ENCODE measurements around the gene PANK1. TPM values are rescaled to one million over a fixed set of nuclear protein-coding genes. Genes with fewer than 3 reads are reported as not detected.

PANK1 gene
- polyA plus RNA-seq, 1 of the 3 experiments (the other 2 are of a cell fraction): 4.2 TPM

- Histone ChIP-seq H4K20me1 (ENCODE audit: insufficient read depth) (no peaks in the 10 kb centered on the region), H3K27me3 (ENCODE audit: insufficient read depth) (no peaks in the 10 kb centered on the region), H3K27ac (ENCODE audit: low read depth in 2 of 2, low read length in 1 of 2) (no peak overlapping the region), H3K9ac (no peak overlapping the region), H3K36me3 (replicated peaks in 1 of 2; ENCODE audit: control insufficient read depth in 1 of 2, insufficient read depth in 2 of 2, low read length in 1 of 2) (no peaks in the 10 kb centered on the region), H3F3A (replicated peaks; ENCODE audit: insufficient read depth) (no peaks in the 10 kb centered on the region), H2AFZ (ENCODE audit: low read depth) (no peak overlapping the region), H3K4me1 (ENCODE audit: control insufficient read depth in 1 of 2, insufficient read depth in 2 of 2, low read depth in 1 of 2, low read length in 1 of 2) (no peaks in the 10 kb centered on the region), H3K9me2 (no peaks in the 10 kb centered on the region), H3K4me3 (ENCODE audit: low read depth in 2 of 2, low read length in 1 of 2) (no peak overlapping the region), H3K4me2 (no peak overlapping the region), H3K79me2 (ENCODE audit: insufficient read depth) (no peaks in the 10 kb centered on the region), H3K9me3 (no peaks in the 10 kb centered on the region)
- DNase-seq: no peak
- POLR2A ChIA-PET: no interaction called here
- TF ChIP-seq CTCF (IDR thresholded peaks at IDR 0.05): no peak
- TF ChIP-seq GABPA (IDR thresholded peaks at IDR 0.05; ENCODE audit: low read depth): no peak
- no peak for TF ChIP-seq JUND (IDR thresholded peaks at IDR 0.05)
- TF ChIP-seq GATA2 (CRISPR knock-in tag; IDR thresholded peaks at IDR 0.05): no peak
- 80% methylated on average over 4 of the region's 4 CpGs for WGBS (ENCODE audit: low lambda C conversion rate)
- CTCF ChIA-PET: interaction anchor here (1.3 kb wide), 1 partner anchor 48 kb away, joined by 4 read pairs; no protein-coding TSS in a partner anchor
Measured at GRCh38 chr10:89692416-89692815, 47.4 kb upstream of the PANK1 start.

- Histone ChIP-seq H3K79me2 (ENCODE audit: insufficient read depth) (no peaks in the 10 kb centered on the region), H3K27me3 (ENCODE audit: insufficient read depth) (no peaks in the 10 kb centered on the region), H3K36me3 (replicated peaks in 1 of 2; ENCODE audit: control insufficient read depth in 1 of 2, insufficient read depth in 2 of 2, low read length in 1 of 2) (no peaks in the 10 kb centered on the region), H3K9me2 (no peaks in the 10 kb centered on the region), H3K4me1 (ENCODE audit: control insufficient read depth in 1 of 2, insufficient read depth in 2 of 2, low read depth in 1 of 2, low read length in 1 of 2) (no peaks in the 10 kb centered on the region), H3K9ac (no peak overlapping the region), H4K20me1 (ENCODE audit: insufficient read depth) (no peaks in the 10 kb centered on the region), H3K9me3 (no peaks in the 10 kb centered on the region), H3K4me3 (ENCODE audit: low read depth in 2 of 2, low read length in 1 of 2) (no peak overlapping the region), H3F3A (replicated peaks; ENCODE audit: insufficient read depth) (no peaks in the 10 kb centered on the region), H2AFZ (ENCODE audit: low read depth) (no peak overlapping the region), H3K4me2 (no peak overlapping the region), H3K27ac (ENCODE audit: low read depth in 2 of 2, low read length in 1 of 2) (no peak overlapping the region)
- TF ChIP-seq YY1 (IDR thresholded peaks at IDR 0.05; ENCODE audit: low read depth): no peak
- no peak for TF ChIP-seq SMC3 (IDR thresholded peaks at IDR 0.05; ENCODE audit: low read depth, low read length)
- TF ChIP-seq RFX5 (IDR thresholded peaks at IDR 0.05; ENCODE audit: low read length): no peak
- TF ChIP-seq FOXJ3 (CRISPR knock-in tag; IDR thresholded peaks at IDR 0.05): no peak
- TF ChIP-seq FOSL2 (IDR thresholded peaks at IDR 0.05; ENCODE audit: borderline replicate concordance, low read depth): no peak
- TF ChIP-seq MAX (IDR thresholded peaks at IDR 0.05; ENCODE audit: low read depth): no peak
- TF ChIP-seq RXRA (IDR thresholded peaks at IDR 0.05; ENCODE audit: borderline replicate concordance, low read depth): no peak
- TF ChIP-seq CHD2 (IDR thresholded peaks at IDR 0.05; ENCODE audit: low read length, partially characterized antibody): no peak
- no peak for TF ChIP-seq FOXM1 (IDR thresholded peaks at IDR 0.05; ENCODE audit: low read depth)
- TF ChIP-seq TEAD4 (IDR thresholded peaks at IDR 0.05; ENCODE audit: borderline replicate concordance, insufficient read depth): no peak
- TF ChIP-seq NFIC (IDR thresholded peaks at IDR 0.05; ENCODE audit: borderline replicate concordance): no peak
- no peak for TF ChIP-seq EZH2phosphoT487 (IDR thresholded peaks at IDR 0.05; ENCODE audit: borderline replicate concordance, low read depth)
- no peak for TF ChIP-seq IRF3 (IDR thresholded peaks at IDR 0.05; ENCODE audit: low read depth, low read length)
- no peak for TF ChIP-seq PBX3 (IDR thresholded peaks at IDR 0.05)
- TF ChIP-seq MXI1 (IDR thresholded peaks at IDR 0.05; ENCODE audit: low read depth, low read length): no peak
- no peak for TF ChIP-seq JUND (IDR thresholded peaks at IDR 0.05)
- no peak for TF ChIP-seq POLR2AphosphoS5 (IDR thresholded peaks at IDR 0.05; ENCODE audit: low read depth, low read length)
- TF ChIP-seq EP300 (IDR thresholded peaks at IDR 0.05; ENCODE audit: borderline replicate concordance in 1 of 2, low read depth in 1 of 2, low read length in 1 of 2): no peak
- 52% methylated on average over 2 of the region's 2 CpGs for WGBS (ENCODE audit: low lambda C conversion rate)
- ChIA-PET POLR2A (no interaction called here), CTCF (interaction anchor here (1.0 kb wide), 1 partner anchor 11 kb away, joined by 3 read pairs; the partner anchor contains the start of gene KIF20B)
- no peak for DNase-seq
Measured at GRCh38 chr10:89690027-89690426, 45.0 kb upstream of the PANK1 start.
